Measurements from ENCODE around the gene TULP4.

The TULP4 gene

GRCh38 chr6:158287047-158287446, 25.2 kb upstream of the TULP4 start (continued):
- TF ChIP-seq PRDM4 (tag by site-specific recombination; IDR thresholded peaks at IDR 0.05) (peak; percentile 85), ZNF169 (tag by site-specific recombination; IDR thresholded peaks at IDR 0.05) (no peak), ZNF266 (tag by site-specific recombination; IDR thresholded peaks at IDR 0.05; ENCODE audit: low read depth) (no peak), ZSCAN4 (tag by site-specific recombination; IDR thresholded peaks at IDR 0.05) (no peak), ZNF324 (tag by site-specific recombination; IDR thresholded peaks at IDR 0.05) (no peak), ZNF221 (tag by site-specific recombination; IDR thresholded peaks at IDR 0.05; ENCODE audit: borderline replicate concordance) (no peak), PRDM2 (tag by site-specific recombination; IDR thresholded peaks at IDR 0.05; ENCODE audit: borderline replicate concordance) (no peak), ZNF658 (tag by site-specific recombination; IDR thresholded peaks at IDR 0.05) (no peak), REPIN1 (tag by site-specific recombination; IDR thresholded peaks at IDR 0.05; ENCODE audit: low read depth) (no peak), ZNF600 (tag by site-specific recombination; IDR thresholded peaks at IDR 0.05) (no peak), YY2 (tag by site-specific recombination; IDR thresholded peaks at IDR 0.05) (no peak), ZNF791 (tag by site-specific recombination; IDR thresholded peaks at IDR 0.05) (no peak), ZNF544 (tag by site-specific recombination; IDR thresholded peaks at IDR 0.05) (no peak), ZFHX2 (tag by site-specific recombination; conservative IDR thresholded peaks at IDR 0.05) (no peak), ZNF274 (IDR thresholded peaks at IDR 0.05; ENCODE audit: low read length) (no peak), ZNF274 (tag by site-specific recombination; IDR thresholded peaks at IDR 0.05; ENCODE audit: borderline replicate concordance) (no peak), INSM2 (tag by site-specific recombination; IDR thresholded peaks at IDR 0.05) (no peak), ZNF701 (tag by site-specific recombination; IDR thresholded peaks at IDR 0.05) (no peak), ELK4 (IDR thresholded peaks at IDR 0.05; ENCODE audit: borderline replicate concordance, low read depth, low read length) (no peak), ZNF473 (tag by site-specific recombination; IDR thresholded peaks at IDR 0.05) (no peak), ZBTB6 (tag by site-specific recombination; IDR thresholded peaks at IDR 0.05) (no peak), ZNF654 (tag by site-specific recombination; IDR thresholded peaks at IDR 0.05; ENCODE audit: low read depth) (peak; percentile 24; the same call in 1 of the 2 replicates), ZNF138 (tag by site-specific recombination; IDR thresholded peaks at IDR 0.05; ENCODE audit: borderline replicate concordance) (no peak), ZSCAN16 (tag by site-specific recombination; IDR thresholded peaks at IDR 0.05) (no peak), KLF10 (tag by site-specific recombination; IDR thresholded peaks at IDR 0.05) (no peak), ZNF23 (tag by site-specific recombination; IDR thresholded peaks at IDR 0.05; ENCODE audit: borderline replicate concordance) (no peak), TCF7L2 (IDR thresholded peaks at IDR 0.05; ENCODE audit: borderline replicate concordance, low read depth, low read length) (peak; percentile 44; the same call in 1 of the 2 replicates), SETDB1 (IDR thresholded peaks at IDR 0.05; ENCODE audit: insufficient read length, low read length) (no peak), ZNF514 (tag by site-specific recombination; IDR thresholded peaks at IDR 0.05) (no peak)

Measured in HEK293 (cell line).